GM18858 (cell line): ENCODE data around the gene TRIM67.

ENCODE experiments used
- ATAC-seq: cut with Tn5 transposase; IDR thresholded peaks from one replicate; pipeline ENCODE4 v1.9.1; 2021; ENCODE audit not compliant: unreplicated experiment

Gene TRIM67

GRCh38 chr1:231183639-231184590, 22.1 kb downstream of the TRIM67 start:
- no peak for ATAC-seq

GRCh38 chr1:231184891-231185290, 23.0 kb downstream of the TRIM67 start:
- no peak for ATAC-seq

GRCh38 chr1:231185391-231185790, 23.5 kb downstream of the TRIM67 start:
- ATAC-seq, result no peak

- ATAC-seq, result no peak
Observed at GRCh38 chr1:231186356-231187115, 24.7 kb downstream of the TRIM67 start.

- no peak for ATAC-seq
Observed at GRCh38 chr1:231187571-231187970, 25.7 kb downstream of the TRIM67 start.

GRCh38 chr1:231188072-231188471, 26.2 kb downstream of the TRIM67 start:
- no peak for ATAC-seq

- no peak for ATAC-seq
Observed at GRCh38 chr1:231188768-231189167, 26.9 kb downstream of the TRIM67 start.

GRCh38 chr1:231189683-231190270, 27.9 kb downstream of the TRIM67 start:
- ATAC-seq, result no peak

GRCh38 chr1:231190456-231190855, 28.6 kb downstream of the TRIM67 start:
- no peak for ATAC-seq

- no peak for ATAC-seq
Observed at GRCh38 chr1:231192620-231193163, 30.8 kb downstream of the TRIM67 start.

- no peak for ATAC-seq
Observed at GRCh38 chr1:231193710-231194340, 32.0 kb downstream of the TRIM67 start.

GRCh38 chr1:231194476-231194842, 32.6 kb downstream of the TRIM67 start:
- no peak for ATAC-seq

GRCh38 chr1:231194843-231195516, 33.1 kb downstream of the TRIM67 start:
- ATAC-seq, result no peak

GRCh38 chr1:231196307-231196706, 34.4 kb downstream of the TRIM67 start:
- no peak for ATAC-seq

- no peak for ATAC-seq
Observed at GRCh38 chr1:231196728-231197127, 34.9 kb downstream of the TRIM67 start.

GRCh38 chr1:231199868-231200267, 38.0 kb downstream of the TRIM67 start:
- ATAC-seq, result no peak

- ATAC-seq, result no peak
Observed at GRCh38 chr1:231200388-231201031, 38.7 kb downstream of the TRIM67 start.

- no peak for ATAC-seq
Observed at GRCh38 chr1:231201375-231201978, 39.6 kb downstream of the TRIM67 start.

GRCh38 chr1:231201979-231202633, 40.2 kb downstream of the TRIM67 start:
- ATAC-seq, result no peak
